ENCODE results near the gene BSND. TPM values are rescaled to one million over a fixed set of nuclear protein-coding genes. Genes with fewer than 3 reads are reported as not detected.

Gene BSND
- total and polyA plus RNA-seq, 9 of the 15 experiments (the other 6 are each of a cell fraction or from before 2014, with no cell fraction given): not detected

Other genes with a start within 250 kb of the BSND start
- 8.5 and 11.8 TPM in 2 replicates for gene PARS2, start 234.4 kb upstream of the BSND start, total RNA-seq (2014; rRNA removed)
- 7.0 and 7.6 TPM in 2 replicates for gene PARS2, start 234.4 kb upstream of the BSND start, total RNA-seq (2014; rRNA removed; fragmentation: Illumina TruSeq; extraction: Trizol)
- gene PARS2, start 234.4 kb upstream of the BSND start, total RNA-seq (2015; rRNA removed; fragmentation: Illumina TruSeq; extraction: Trizol): 7.9 and 8.1 TPM in 2 replicates
- 10.6 and 11.6 TPM in 2 replicates for gene PARS2, start 234.4 kb upstream of the BSND start, total RNA-seq (2021)
- 6.7 and 11.4 TPM in 2 replicates for gene PARS2, start 234.4 kb upstream of the BSND start, polyA plus RNA-seq (2011; rRNA removed)
- 12.4 and 12.8 TPM in 2 replicates for gene PARS2, start 234.4 kb upstream of the BSND start, polyA plus RNA-seq (2014; fragmentation: Illumina TruSeq; extraction: Trizol)
- 10 to 100 TPM in 1 of 2 experiments, 1 to 10 TPM in 1; 6.3 to 11.4 TPM for gene PARS2, start 234.4 kb upstream of the BSND start, polyA plus RNA-seq (2014; fragmentation: Nextera tagmentation; extraction: Ambion mirVana)
- 7.3 and 7.6 TPM in 2 replicates for gene PARS2, start 234.4 kb upstream of the BSND start, polyA plus RNA-seq (2014; rRNA removed)
- gene TTC22, start 197.6 kb upstream of the BSND start, total RNA-seq (2014; rRNA removed): not detected in 2 replicates
- gene TTC22, start 197.6 kb upstream of the BSND start, total RNA-seq (2014; rRNA removed; fragmentation: Illumina TruSeq; extraction: Trizol): not detected in 2 replicates
- gene TTC22, start 197.6 kb upstream of the BSND start, total RNA-seq (2015; rRNA removed; fragmentation: Illumina TruSeq; extraction: Trizol): not detected in 2 replicates
- not detected in 2 replicates for gene TTC22, start 197.6 kb upstream of the BSND start, total RNA-seq (2021)
- 0.03 TPM in 1 of 2 replicates, not detected in the other for gene TTC22, start 197.6 kb upstream of the BSND start, polyA plus RNA-seq (2011; rRNA removed)
- gene TTC22, start 197.6 kb upstream of the BSND start, polyA plus RNA-seq (2014; fragmentation: Illumina TruSeq; extraction: Trizol): not detected in 2 replicates
- gene TTC22, start 197.6 kb upstream of the BSND start, polyA plus RNA-seq (2014; fragmentation: Nextera tagmentation; extraction: Ambion mirVana): under 1 TPM in 1 of 2 experiments, not detected in 1; 0.07 TPM
- gene TTC22, start 197.6 kb upstream of the BSND start, polyA plus RNA-seq (2014; rRNA removed): 0.23 TPM in 1 of 2 replicates, not detected in the other
- gene DHCR24, start 111.7 kb upstream of the BSND start, total RNA-seq (2014; rRNA removed): 93.5 and 113 TPM in 2 replicates
- gene DHCR24, start 111.7 kb upstream of the BSND start, total RNA-seq (2014; rRNA removed; fragmentation: Illumina TruSeq; extraction: Trizol): 70.6 and 74.3 TPM in 2 replicates
- 79.9 and 82.1 TPM in 2 replicates for gene DHCR24, start 111.7 kb upstream of the BSND start, total RNA-seq (2015; rRNA removed; fragmentation: Illumina TruSeq; extraction: Trizol)
- 158 and 161 TPM in 2 replicates for gene DHCR24, start 111.7 kb upstream of the BSND start, total RNA-seq (2021)
- 137 and 183 TPM in 2 replicates for gene DHCR24, start 111.7 kb upstream of the BSND start, polyA plus RNA-seq (2011; rRNA removed)
- 138 and 140 TPM in 2 replicates for gene DHCR24, start 111.7 kb upstream of the BSND start, polyA plus RNA-seq (2014; fragmentation: Illumina TruSeq; extraction: Trizol)
- 10 to 100 TPM; 23.4 to 29.6 TPM for gene DHCR24, start 111.7 kb upstream of the BSND start, polyA plus RNA-seq (2014; fragmentation: Nextera tagmentation; extraction: Ambion mirVana)
- gene DHCR24, start 111.7 kb upstream of the BSND start, polyA plus RNA-seq (2014; rRNA removed): 69.9 and 70.7 TPM in 2 replicates
- gene TMEM61, start 18.3 kb upstream of the BSND start, total RNA-seq (2014; rRNA removed): not detected in 2 replicates
- gene TMEM61, start 18.3 kb upstream of the BSND start, total RNA-seq (2014; rRNA removed; fragmentation: Illumina TruSeq; extraction: Trizol): not detected in 2 replicates
- not detected in 2 replicates for gene TMEM61, start 18.3 kb upstream of the BSND start, total RNA-seq (2015; rRNA removed; fragmentation: Illumina TruSeq; extraction: Trizol)
- not detected in 2 replicates for gene TMEM61, start 18.3 kb upstream of the BSND start, total RNA-seq (2021)
- not detected in 2 replicates for gene TMEM61, start 18.3 kb upstream of the BSND start, polyA plus RNA-seq (2011; rRNA removed)
- not detected in 2 replicates for gene TMEM61, start 18.3 kb upstream of the BSND start, polyA plus RNA-seq (2014; fragmentation: Illumina TruSeq; extraction: Trizol)
- gene TMEM61, start 18.3 kb upstream of the BSND start, polyA plus RNA-seq (2014; fragmentation: Nextera tagmentation; extraction: Ambion mirVana): not detected
- gene TMEM61, start 18.3 kb upstream of the BSND start, polyA plus RNA-seq (2014; rRNA removed): not detected in 2 replicates
- 46.0 and 70.3 TPM in 2 replicates for gene PCSK9, start 40.6 kb downstream of the BSND start, total RNA-seq (2014; rRNA removed)
- 6.6 and 10.2 TPM in 2 replicates for gene PCSK9, start 40.6 kb downstream of the BSND start, total RNA-seq (2014; rRNA removed; fragmentation: Illumina TruSeq; extraction: Trizol)
- 24.7 and 26.1 TPM in 2 replicates for gene PCSK9, start 40.6 kb downstream of the BSND start, total RNA-seq (2015; rRNA removed; fragmentation: Illumina TruSeq; extraction: Trizol)
- 58.6 and 66.9 TPM in 2 replicates for gene PCSK9, start 40.6 kb downstream of the BSND start, total RNA-seq (2021)
- 11.2 and 55.2 TPM in 2 replicates for gene PCSK9, start 40.6 kb downstream of the BSND start, polyA plus RNA-seq (2011; rRNA removed)
- 25.7 and 32.4 TPM in 2 replicates for gene PCSK9, start 40.6 kb downstream of the BSND start, polyA plus RNA-seq (2014; fragmentation: Illumina TruSeq; extraction: Trizol)
- gene PCSK9, start 40.6 kb downstream of the BSND start, polyA plus RNA-seq (2014; fragmentation: Nextera tagmentation; extraction: Ambion mirVana): 1 to 10 TPM; 3.2 to 4.3 TPM
- gene PCSK9, start 40.6 kb downstream of the BSND start, polyA plus RNA-seq (2014; rRNA removed): 37.9 and 43.9 TPM in 2 replicates
- 33.9 and 36.8 TPM in 2 replicates for gene USP24, start 216.4 kb downstream of the BSND start, total RNA-seq (2014; rRNA removed)
- 54.5 and 56.4 TPM in 2 replicates for gene USP24, start 216.4 kb downstream of the BSND start, total RNA-seq (2014; rRNA removed; fragmentation: Illumina TruSeq; extraction: Trizol)
- gene USP24, start 216.4 kb downstream of the BSND start, total RNA-seq (2015; rRNA removed; fragmentation: Illumina TruSeq; extraction: Trizol): 57.6 and 62.6 TPM in 2 replicates
- 40.5 and 43.4 TPM in 2 replicates for gene USP24, start 216.4 kb downstream of the BSND start, total RNA-seq (2021)
- gene USP24, start 216.4 kb downstream of the BSND start, polyA plus RNA-seq (2011; rRNA removed): 22.0 and 31.3 TPM in 2 replicates
- gene USP24, start 216.4 kb downstream of the BSND start, polyA plus RNA-seq (2014; fragmentation: Illumina TruSeq; extraction: Trizol): 38.2 and 43.5 TPM in 2 replicates
- 10 to 100 TPM in 1 of 2 experiments, 1 to 10 TPM in 1; 7.7 to 14.1 TPM for gene USP24, start 216.4 kb downstream of the BSND start, polyA plus RNA-seq (2014; fragmentation: Nextera tagmentation; extraction: Ambion mirVana)
- gene USP24, start 216.4 kb downstream of the BSND start, polyA plus RNA-seq (2014; rRNA removed): 25.7 and 32.9 TPM in 2 replicates